NCI-H146 treated with DMSO at 0.1 percent for 48 hours (cell line): Measurements from ENCODE around the gene TYRO3.
"Not testable (repeated sequence)": the region's sequence is repeated elsewhere in the genome, so short reads cannot be mapped to it uniquely, and the experiment has no call there.

Source experiments
- DNase-seq: peaks from one replicate; lab custom pipeline; 2025; ENCODE audit not compliant: unreplicated experiment; lab: John Stamatoyannopoulos, UW

TYRO3 gene

DNA sequence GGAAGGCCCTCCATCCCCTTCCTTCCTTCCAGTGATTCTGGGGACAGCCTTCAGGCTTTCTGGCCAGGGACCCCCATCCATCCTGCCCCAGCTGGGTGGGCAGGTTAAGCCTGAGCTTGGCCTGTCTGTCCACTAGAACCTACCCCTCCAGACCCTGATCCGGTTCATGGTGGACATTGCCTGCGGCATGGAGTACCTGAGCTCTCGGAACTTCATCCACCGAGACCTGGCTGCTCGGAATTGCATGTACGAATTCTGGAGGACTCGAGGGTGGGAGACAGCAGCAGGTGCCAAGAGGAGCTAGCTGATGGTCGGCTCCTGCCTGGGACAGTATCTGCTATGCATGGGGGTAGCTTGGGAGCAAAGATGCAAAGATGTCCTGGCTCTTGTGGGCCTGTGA is 13.9 kb downstream of the TYRO3 start:
- no peak for DNase-seq

DNA sequence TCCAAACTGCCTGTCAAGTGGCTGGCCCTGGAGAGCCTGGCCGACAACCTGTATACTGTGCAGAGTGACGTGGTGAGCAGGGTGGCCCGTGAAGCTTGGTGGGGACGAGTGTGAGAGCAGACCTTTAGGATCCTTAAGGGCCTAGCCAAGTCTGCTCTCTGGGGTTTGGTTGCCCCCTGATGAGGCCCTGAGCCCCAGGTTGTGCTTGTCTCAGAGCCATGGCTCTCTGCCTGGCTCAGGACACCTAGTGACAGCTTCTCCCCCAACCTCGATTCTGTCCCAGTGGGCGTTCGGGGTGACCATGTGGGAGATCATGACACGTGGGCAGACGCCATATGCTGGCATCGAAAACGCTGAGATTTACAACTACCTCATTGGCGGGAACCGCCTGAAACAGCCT is 14.4 kb downstream of the TYRO3 start:
- DNase-seq: no peak

DNA sequence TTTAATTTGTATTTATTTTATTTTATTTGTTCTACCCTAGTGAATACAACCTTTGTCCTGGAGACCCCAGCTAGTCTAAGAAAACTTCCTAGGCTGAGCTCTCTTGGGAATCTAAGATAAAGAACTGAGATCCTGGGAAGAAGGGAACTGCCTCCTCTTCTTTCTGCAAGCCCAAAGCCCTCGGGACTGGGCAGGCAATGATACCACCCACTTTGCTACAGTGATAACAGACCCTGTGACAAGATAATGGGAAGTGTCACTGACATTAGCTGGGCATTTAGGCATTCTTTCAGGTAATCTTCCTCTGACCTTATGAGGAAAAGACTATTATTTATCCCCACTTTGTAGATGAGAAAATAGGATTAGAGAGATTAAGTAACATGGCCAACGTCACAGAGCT is 15.1 kb downstream of the TYRO3 start:
- DNase-seq: no peak

DNA sequence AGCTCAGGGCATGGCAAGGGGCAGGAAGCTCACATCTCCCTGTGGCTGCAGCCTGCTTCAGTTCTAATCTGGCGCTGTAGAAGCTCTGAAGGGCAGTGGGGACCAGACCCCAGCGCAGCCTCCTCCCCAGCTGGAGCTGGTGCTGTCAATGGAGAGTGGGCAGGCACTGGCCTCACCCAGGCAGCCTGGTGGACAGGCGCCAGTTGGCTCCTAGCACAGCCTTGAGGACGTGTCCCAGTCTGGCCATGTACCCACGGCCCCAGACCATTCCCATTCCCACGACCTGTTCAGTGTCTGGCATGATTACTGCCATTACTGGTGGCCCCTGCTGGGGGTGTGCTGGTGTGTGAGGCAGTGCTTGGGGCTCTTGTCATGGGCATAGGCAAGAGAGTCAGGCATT is 16.3 kb downstream of the TYRO3 start:
- no peak for DNase-seq

DNA sequence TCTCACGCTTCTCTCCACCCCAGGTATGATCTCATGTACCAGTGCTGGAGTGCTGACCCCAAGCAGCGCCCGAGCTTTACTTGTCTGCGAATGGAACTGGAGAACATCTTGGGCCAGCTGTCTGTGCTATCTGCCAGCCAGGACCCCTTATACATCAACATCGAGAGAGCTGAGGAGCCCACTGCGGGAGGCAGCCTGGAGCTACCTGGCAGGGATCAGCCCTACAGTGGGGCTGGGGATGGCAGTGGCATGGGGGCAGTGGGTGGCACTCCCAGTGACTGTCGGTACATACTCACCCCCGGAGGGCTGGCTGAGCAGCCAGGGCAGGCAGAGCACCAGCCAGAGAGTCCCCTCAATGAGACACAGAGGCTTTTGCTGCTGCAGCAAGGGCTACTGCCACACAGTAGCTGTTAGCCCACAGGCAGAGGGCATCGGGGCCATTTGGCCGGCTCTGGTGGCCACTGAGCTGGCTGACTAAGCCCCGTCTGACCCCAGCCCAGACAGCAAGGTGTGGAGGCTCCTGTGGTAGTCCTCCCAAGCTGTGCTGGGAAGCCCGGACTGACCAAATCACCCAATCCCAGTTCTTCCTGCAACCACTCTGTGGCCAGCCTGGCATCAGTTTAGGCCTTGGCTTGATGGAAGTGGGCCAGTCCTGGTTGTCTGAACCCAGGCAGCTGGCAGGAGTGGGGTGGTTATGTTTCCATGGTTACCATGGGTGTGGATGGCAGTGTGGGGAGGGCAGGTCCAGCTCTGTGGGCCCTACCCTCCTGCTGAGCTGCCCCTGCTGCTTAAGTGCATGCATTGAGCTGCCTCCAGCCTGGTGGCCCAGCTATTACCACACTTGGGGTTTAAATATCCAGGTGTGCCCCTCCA is 19.1 kb downstream of the TYRO3 start:
- no peak for DNase-seq

DNA sequence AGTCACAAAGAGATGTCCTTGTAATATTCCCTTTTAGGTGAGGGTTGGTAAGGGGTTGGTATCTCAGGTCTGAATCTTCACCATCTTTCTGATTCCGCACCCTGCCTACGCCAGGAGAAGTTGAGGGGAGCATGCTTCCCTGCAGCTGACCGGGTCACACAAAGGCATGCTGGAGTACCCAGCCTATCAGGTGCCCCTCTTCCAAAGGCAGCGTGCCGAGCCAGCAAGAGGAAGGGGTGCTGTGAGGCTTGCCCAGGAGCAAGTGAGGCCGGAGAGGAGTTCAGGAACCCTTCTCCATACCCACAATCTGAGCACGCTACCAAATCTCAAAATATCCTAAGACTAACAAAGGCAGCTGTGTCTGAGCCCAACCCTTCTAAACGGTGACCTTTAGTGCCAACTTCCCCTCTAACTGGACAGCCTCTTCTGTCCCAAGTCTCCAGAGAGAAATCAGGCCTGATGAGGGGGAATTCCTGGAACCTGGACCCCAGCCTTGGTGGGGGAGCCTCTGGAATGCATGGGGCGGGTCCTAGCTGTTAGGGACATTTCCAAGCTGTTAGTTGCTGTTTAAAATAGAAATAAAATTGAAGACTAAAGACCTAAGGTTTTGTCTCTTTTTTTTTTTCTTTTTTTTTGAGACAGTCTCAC is 19.8 kb downstream of the TYRO3 start:
- no peak for DNase-seq

DNA sequence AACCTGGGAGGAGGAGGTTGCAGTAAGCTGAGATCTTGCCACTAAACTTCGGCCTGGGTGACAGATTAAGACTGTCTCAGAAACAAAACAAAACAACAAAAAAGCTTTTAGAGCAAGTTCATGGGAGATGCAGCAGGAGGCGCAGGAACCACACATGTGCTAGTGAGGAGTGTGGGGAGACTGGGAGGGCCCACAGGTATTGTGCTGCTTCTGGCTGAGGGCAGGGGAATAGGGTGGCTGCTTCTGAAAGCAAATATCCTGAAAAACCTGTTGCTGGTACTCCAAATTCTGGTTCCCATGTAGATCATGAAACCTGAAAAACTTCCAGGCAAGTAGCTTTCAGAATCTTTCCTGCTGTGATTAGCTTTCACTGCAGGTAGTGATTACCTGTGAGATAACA is 22.1 kb downstream of the TYRO3 start:
- DNase-seq: no peak

DNA sequence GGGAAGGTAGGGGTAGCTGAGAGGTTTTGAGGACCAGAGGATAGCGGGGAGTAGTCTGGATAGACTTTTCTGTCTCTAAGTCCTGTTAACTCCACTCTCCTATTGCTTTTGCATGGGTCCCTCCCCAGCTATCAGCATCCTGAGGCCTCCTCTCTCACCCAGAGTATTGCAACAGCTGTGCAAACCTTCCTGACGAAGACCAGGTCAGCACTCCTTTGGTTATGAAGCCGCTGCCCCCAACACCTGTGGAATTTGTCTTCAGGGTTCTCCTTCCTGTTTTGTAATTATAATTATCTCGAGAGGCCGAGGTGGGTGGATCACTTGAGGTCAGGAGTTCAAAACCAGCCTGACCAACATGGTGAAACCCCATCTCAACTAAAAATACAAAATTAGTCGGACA is 24.8 kb downstream of the TYRO3 start:
- DNase-seq: no peak

DNA sequence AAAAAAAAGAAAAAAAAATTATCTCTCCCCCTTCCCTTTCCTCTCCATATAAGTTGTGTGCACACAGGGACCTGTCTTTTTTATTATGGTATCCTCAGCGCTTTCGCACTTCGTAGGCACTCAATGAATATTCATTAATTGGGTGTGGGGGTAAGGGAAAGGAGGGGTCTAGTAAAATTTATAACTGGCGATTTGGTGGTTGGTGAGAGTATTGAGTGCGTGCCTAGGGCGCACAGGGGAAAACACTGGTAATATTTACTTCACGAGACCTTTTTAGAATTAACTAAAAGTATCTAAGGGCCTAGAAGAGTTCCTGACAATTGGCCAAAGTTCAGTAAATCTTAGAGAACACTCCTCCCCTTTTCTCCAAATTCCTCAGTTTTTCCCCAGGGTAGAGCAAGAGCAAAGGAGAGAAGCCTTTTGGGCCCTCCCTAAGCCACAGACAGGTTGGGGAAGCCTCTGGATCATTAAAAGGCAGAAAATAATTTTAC is 25.7 kb downstream of the TYRO3 start:
- DNase-seq: no peak

DNA sequence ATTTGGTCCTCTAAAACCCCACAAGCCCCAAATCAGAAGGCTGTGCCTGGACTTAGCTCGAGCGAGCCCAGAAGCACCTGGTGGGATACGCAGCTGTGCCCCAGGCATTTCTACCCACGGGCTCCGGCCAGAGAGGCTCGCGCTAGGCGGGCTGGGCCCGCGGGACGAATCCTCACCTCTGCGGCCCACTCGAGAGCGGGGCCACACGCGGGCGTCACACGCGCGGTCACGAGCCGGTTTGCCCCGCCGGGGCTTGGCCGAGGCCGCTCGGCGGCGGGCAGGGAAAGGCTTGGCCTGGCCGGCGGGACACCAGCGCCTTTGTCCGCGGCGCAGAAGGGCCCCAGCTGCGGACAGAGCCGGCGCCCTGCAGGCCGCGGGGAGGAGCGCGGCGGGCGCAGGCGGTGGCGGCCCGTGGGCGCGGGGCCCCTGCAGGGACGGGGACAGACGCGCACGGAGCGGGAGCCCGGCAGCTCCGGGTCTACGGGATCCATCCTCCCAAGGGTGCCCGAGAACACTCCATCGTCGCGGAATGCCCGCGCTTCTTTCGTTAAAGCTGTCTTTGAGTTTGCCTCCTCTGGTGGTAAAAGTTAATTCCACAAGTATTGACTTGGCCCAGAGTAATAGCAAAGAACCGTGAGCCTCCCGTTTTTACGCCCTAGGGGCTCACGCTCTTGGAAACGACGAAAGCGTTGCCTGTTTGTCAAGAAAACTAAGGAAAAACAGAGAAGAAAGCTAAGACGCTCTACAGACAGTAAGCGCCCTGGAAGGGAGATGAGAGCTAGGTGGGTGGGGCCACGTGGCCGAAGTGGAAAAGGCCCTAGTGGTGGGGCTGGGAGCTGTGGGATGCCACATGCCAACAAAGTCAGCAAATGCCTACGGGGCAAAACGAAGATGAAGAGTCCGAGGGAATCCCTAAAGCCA is 26.4 kb downstream of the TYRO3 start:
- DNase-seq: no peak

DNA sequence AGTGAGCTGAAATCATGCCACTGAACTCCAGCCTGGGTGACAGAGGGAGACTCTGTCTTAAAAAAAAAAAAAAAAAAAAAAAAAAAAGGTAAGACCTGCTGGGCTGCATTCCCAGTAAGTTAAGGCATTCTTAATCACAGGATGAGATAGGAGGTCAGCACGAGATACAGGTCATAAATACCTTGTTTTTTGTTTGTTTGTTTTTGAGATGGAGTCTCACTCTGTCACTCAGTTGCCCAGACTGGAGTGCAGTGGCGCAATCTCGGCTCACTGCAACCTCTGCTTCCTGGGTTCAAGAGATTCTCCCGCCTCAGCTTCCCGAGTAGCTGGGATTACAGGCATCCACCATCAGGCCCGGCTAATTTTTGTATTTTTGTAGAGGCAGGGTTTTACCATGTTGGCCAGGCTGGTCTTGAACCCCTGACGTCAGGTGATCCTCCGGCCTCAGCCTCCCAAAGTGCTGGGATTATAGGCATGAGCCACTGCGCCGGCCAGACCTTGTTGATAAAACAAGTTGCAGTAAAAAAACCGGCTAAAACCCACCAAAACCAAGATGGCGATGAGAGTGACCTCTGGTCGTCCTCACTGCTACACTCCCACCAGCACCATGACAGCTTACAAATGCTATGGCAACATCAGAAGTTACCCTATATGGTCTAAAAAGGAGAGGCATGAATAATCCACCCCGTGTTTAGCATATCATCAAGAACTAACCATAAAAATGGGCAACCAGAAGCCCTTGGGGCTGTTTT is 27.7 kb downstream of the TYRO3 start:
- not testable (repeated sequence) for DNase-seq

DNA sequence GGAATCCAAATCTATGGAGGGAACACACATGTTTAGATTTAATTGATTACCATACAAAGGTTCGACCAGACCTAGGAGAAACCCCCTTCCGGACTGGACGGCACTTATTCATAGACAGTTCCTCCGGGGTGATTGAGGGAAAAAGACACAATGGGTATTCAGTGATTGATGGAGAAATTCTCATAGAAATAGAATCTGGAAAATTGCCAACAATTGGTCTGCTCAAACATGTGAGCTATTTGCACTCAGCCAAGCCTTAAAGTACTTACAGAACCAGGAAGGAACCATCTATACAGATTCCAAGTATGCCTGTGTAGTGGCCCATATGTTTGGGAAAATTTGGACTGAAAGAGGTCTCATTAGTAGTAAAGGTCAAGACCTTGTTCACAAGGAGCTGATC is 30.0 kb downstream of the TYRO3 start:
- DNase-seq: not testable (repeated sequence)

DNA sequence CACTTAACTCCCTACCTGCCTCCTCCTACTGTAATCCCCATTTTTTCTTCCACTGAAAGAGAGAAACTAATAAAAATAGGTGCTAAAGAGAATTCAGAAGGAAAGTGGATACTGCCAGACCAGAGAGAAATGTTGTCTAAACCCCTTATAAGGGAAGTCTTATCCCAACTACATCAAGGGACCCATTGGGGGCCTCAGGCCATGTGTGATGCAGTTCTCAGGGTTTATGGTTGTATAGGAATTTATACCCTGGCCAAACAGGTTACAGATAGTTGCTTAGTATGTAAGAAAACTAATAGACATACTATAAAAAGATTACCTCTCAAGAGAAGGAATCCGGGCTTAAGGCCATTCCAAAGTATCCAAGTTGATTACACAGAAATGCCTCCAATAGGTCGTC is 30.6 kb downstream of the TYRO3 start:
- DNase-seq: not testable (repeated sequence)

DNA sequence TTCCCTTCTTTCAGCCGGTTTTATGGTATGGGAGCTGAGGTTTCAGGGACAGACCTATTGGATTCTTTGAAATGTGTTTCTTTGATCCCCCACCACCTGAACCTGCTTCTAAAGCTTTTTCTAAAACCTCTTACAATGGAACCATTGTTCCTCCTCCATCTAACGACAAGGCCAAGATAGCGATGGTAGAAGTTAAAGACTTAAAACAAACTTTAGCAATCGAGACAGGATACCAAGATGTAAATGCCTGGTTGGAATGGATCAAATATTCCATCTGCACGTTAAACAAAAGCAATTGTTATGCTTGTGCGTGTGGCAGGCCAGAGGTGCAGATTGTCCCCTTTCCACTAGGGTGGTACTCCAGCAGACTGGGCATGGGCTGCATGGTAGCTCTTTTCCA is 32.2 kb downstream of the TYRO3 start:
- DNase-seq: not testable (repeated sequence)

DNA sequence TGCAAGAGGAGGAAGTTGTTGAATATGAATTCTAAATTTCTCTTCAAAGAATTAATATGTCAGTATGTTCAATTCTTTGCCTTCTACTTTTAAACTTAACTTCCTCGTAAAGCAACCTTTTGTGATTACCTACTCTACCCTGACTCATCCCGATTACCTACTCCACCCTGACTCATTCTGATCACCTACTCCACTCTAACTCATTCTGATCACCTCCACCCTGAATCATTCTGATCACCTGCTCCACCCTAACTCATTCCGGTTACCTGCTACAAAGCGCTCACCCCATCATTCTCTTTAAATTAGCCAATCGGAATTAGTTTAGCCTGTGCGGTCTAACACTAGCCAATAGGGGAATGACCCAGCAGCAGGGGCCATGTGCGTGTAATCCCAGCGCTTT is 33.7 kb downstream of the TYRO3 start:
- DNase-seq: not testable (repeated sequence)

DNA sequence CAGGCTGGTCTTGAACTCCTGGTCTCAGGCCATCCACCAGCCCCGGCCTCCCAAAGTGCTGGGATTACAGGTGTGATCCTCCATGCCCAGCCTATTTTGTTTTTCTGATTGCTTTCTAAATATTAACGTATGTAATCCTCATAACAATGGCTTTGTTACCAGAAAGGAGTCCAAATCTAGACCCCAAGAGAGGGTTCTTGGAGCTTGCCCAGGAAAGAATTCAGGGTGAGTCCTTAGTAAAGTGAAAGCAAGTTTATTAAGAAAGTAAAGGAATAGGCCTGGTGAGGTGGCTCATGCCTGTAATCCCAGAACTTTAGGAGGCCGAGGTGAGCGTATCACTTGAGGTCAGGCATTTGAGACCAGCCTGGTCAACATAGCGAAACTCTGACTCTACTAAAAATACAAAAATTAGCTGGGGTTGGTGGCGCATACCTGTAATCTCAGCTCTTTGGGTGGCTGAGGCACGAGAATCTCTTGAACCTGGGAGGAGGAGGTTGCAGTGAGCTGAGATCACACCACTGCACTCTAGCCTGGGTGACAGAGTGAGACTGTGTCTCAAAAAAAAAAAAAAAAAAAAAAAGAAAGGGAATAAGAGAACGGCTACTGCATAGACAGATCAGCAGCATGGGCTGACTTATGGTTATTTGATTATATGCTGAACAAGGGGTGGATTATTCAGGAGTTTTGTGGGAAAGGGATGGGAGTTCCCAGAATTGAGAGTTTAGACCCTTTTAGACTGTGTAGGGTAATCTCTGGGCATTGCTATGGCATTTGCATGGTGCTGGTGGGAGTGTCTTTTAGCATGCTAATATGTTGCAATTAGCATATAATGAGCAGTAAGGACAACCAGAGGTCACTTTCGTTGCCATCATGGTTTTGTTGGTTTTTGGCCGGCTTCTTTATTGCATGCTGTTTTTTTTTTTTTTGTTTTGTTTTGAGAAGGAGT is 36.1 kb downstream of the TYRO3 start:
- DNase-seq: no peak

DNA sequence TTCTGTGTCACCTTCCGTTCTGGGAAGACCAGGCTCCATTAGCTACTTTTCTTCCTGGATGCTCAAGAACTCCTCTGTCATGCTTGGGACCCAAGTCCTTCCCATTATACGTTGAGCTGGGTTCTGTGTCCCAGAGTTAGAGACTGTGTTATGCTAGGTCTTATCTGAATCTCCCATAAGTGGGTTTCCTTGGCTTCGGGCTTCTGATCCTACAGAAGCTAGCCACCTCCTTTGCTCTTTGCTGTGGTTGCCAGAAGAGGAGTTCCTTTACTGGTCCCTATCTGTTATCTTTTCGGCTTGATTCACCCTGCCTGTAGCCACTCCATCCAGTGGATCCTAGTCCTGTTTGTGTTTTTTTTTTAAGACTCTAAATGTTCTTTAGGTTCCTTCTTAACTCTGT is 38.0 kb downstream of the TYRO3 start:
- no peak for DNase-seq

DNA sequence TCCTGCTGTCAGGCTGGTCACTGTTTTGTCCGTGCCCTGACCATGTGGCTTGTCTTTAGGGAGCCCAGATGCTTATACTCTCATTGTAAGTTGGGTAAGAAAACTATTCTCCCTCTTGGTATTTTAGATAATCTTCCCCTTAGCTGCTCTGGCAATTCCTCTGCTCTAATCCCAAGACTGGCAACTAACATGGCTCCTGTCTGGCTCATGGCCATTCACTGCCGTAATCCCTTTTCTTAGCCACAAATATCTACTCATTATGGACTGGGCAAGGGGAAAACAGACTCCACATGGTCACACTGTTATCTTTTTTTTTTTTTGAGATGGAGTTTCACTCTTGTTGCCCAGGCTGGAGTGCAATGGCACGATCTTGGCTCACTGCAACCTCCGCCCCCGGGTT is 38.8 kb downstream of the TYRO3 start:
- DNase-seq: no peak

DNA sequence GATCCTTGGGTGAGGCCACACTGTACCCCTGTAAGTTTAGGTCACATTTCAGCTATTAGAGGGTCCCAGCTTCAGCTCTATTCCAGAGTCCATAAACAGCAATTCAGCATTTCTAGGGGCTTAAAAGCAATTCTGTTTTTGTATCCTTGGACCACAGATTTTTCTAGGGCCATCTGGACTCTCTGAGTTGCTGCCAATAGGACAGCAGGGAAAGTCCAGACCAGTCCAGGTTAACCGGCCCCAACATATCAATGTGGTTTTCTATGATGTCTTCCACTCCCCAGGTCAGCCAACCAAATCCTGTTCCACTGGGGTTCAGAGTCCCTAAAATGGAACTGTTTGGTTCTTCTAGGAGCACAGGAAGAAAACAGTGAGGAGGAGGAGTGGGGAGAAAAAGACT is 40.0 kb downstream of the TYRO3 start:
- no peak for DNase-seq
